Keratinocyte (primary cell): ENCODE measurements around the gene CYTH2. TPM values are rescaled to one million over a fixed set of nuclear protein-coding genes. Genes with fewer than 3 reads are reported as not detected.

Experiments used
- DNase-seq: peaks from one replicate; pipeline ENCODE4 v3.0.0-alpha.2; 2011; ENCODE audit warnings: low read depth, missing footprints, low spot score
- FAIRE-seq: peaks from 2 replicates; lab custom pipeline; 2011; peaks lifted over from hg19 to GRCh38; lab: Jason Lieb, UNC
- H2AFZ ChIP-seq: 2 replicates; pipeline ENCODE4 v1.6.0; 2012; ENCODE audit warnings: low read length, control low read depth, inconsistent platforms; ENCODE audit not compliant: control insufficient read depth
- H3K27ac ChIP-seq: 2 replicates; pipeline ENCODE4 v1.5.1; 2011; ENCODE audit warnings: low read length; ENCODE audit not compliant: control insufficient read depth, insufficient read depth
- H3K27me3 ChIP-seq: 3 replicates; pipeline ENCODE4 v1.6.0; 2011; ENCODE audit warnings: low read length; ENCODE audit not compliant: control insufficient read depth, insufficient read depth; ENCODE audit errors: extremely low read depth
- H3K36me3 ChIP-seq, 2 experiments: 2 replicates in 1 of 2; 3 replicates in 1 of 2; pipeline ENCODE4 v1.5.1; 2011; ENCODE audit warnings: low read length in 2 of 2, mild to moderate bottlenecking in 1 of 2; ENCODE audit not compliant: control insufficient read depth in 2 of 2, insufficient read depth in 2 of 2; ENCODE audit errors: extremely low read depth in 1 of 2
- H3K4me1 ChIP-seq: 3 replicates; pipeline ENCODE4 v1.5.1; 2011; ENCODE audit warnings: low read length; ENCODE audit not compliant: control insufficient read depth, insufficient read depth; ENCODE audit errors: extremely low read depth
- H3K4me2 ChIP-seq: 3 replicates; pipeline ENCODE4 v1.6.0; 2011; ENCODE audit warnings: low read depth, low read length; ENCODE audit not compliant: control insufficient read depth, insufficient read depth; ENCODE audit errors: extremely low read depth
- H3K4me3 ChIP-seq, 3 experiments: fragments of 200-600 bp in 1 of 3; sonication (generic) in 1 of 3; 2 replicates in 2 of 3; 3 replicates in 1 of 3; pipeline ENCODE4 v1.5.1; 2011 to 2016; ENCODE audit warnings: low read length in 3 of 3, mild to moderate bottlenecking in 3 of 3, control low read depth in 2 of 3, inconsistent platforms in 1 of 3, low read depth in 1 of 3, mixed read lengths in 1 of 3, mixed run types in 1 of 3, moderate library complexity in 1 of 3; ENCODE audit not compliant: control insufficient read depth in 2 of 3, insufficient read depth in 2 of 3; ENCODE audit errors: extremely low read depth in 1 of 3
- H3K79me2 ChIP-seq: 2 replicates; pipeline ENCODE4 v1.6.0; 2012; ENCODE audit warnings: low read length; ENCODE audit not compliant: control insufficient read depth, insufficient read depth
- H3K9ac ChIP-seq: 3 replicates; pipeline ENCODE4 v1.6.0; 2011; ENCODE audit warnings: low read length; ENCODE audit not compliant: control insufficient read depth, insufficient read depth; ENCODE audit errors: extremely low read depth
- H3K9me1 ChIP-seq: 3 replicates; pipeline ENCODE4 v1.6.0; 2011; ENCODE audit warnings: low read length; ENCODE audit not compliant: control insufficient read depth, insufficient read depth; ENCODE audit errors: extremely low read depth
- H3K9me3 ChIP-seq: 2 replicates; pipeline ENCODE4 v1.5.1; 2012; ENCODE audit warnings: low read depth, low read length; ENCODE audit not compliant: control insufficient read depth
- H4K20me1 ChIP-seq: 3 replicates; pipeline ENCODE4 v1.6.0; 2011; ENCODE audit warnings: low read length; ENCODE audit not compliant: control insufficient read depth, insufficient read depth; ENCODE audit errors: extremely low read depth
- EZH2 ChIP-seq: IDR thresholded peaks from one replicate; pipeline ENCODE4 v1.6.1; 2012; ENCODE audit warnings: inconsistent platforms, mild to moderate bottlenecking, low read length, moderate library complexity
- dilution Hi-C: fragments of 300-500 bp; cut with MboI; formaldehyde crosslinking; loops from one replicate; pipeline ENCODE4 v1.7.0; 2020; ENCODE audit warnings: low sequenced_read_pairs; ENCODE audit not compliant: extremely low pct_ligation_motif_present
- polyA plus RNA-seq, 5 experiments: library from polyadenylated mRNA; depleted of rRNA in 3 of 5; stranded (reverse) in 3 of 5; stranded (forward) in 1 of 5; unstranded in 1 of 5; fragments of >200 nt; gene quantifications; 1 replicate in 1 of 5; 2 replicates in 3 of 5; 3 replicates in 1 of 5; pipeline versions ENCODE4 v1.2.1 to v1.2.3, GENCODE V29; 2011 to 2012; ENCODE audit warnings: missing spikeins in 2 of 5, low read depth in 1 of 5, low replicate concordance in 1 of 5
- TF ChIP-seq, protein P1 (sequence below), 3 experiments: IDR thresholded peaks in 1 of 3; conservative IDR thresholded peaks in 1 of 3; optimal IDR thresholded peaks in 1 of 3; 2 replicates in 2 of 3; 3 replicates in 1 of 3; pipeline versions ENCODE3 to v1.5.1; 2011; ENCODE audit warnings: low read length in 3 of 3, mild to moderate bottlenecking in 3 of 3, moderate library complexity in 2 of 3, control low read depth in 1 of 3, inconsistent platforms in 1 of 3; ENCODE audit not compliant: insufficient read depth in 2 of 3; ENCODE audit errors: extremely low read depth in 1 of 3

Gene CYTH2
- polyA plus RNA-seq, 1 donor (not counting 4 experiments of a cell fraction or from before 2014, with no cell fraction given), result 27.0 TPM

DNA sequence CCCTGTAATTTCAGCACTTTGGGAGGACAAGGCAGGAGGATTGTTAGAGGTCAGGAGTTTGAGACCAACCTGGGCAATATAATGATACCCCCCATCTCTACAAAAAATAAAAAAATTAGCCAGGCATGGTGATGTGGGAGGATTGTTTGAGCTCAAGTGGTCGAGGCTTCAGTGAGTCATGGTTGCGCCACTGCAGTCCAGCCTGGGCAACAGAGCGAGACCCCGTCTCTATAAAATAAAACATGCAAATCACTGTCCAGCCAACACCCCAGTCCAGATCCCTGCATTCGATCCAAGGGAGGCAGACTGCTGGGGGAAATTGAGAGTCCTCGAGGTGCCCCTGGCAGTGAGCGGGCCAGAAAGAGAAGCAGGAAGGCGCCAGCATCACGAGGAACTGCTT lies 7.0 kb downstream of the CYTH2 start:
- Histone ChIP-seq H3K4me2 (no peak overlapping the region), H3K9me1 (no peaks in the 10 kb centered on the region), H4K20me1 (peaks cover 5% of the 10 kb centered on the region), H3K9ac (no peak overlapping the region), H3K9me3 (no peaks in the 10 kb centered on the region), H3K4me1 (peaks cover 24% of the 10 kb centered on the region), H3K4me3 (no peak overlapping the region), H3K79me2 (peaks cover 4% of the 10 kb centered on the region), H2AFZ (no peak overlapping the region), H3K36me3 (peaks cover 52 to 61% of the 10 kb centered on the region in 2 experiments), H3K27me3 (no peaks in the 10 kb centered on the region), H3K27ac (no peak overlapping the region)
- dilution Hi-C loops, result no loop called here
- no peak for DNase-seq
- TF ChIP-seq, protein P1, sequence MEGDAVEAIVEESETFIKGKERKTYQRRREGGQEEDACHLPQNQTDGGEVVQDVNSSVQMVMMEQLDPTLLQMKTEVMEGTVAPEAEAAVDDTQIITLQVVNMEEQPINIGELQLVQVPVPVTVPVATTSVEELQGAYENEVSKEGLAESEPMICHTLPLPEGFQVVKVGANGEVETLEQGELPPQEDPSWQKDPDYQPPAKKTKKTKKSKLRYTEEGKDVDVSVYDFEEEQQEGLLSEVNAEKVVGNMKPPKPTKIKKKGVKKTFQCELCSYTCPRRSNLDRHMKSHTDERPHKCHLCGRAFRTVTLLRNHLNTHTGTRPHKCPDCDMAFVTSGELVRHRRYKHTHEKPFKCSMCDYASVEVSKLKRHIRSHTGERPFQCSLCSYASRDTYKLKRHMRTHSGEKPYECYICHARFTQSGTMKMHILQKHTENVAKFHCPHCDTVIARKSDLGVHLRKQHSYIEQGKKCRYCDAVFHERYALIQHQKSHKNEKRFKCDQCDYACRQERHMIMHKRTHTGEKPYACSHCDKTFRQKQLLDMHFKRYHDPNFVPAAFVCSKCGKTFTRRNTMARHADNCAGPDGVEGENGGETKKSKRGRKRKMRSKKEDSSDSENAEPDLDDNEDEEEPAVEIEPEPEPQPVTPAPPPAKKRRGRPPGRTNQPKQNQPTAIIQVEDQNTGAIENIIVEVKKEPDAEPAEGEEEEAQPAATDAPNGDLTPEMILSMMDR (optimal IDR thresholded peaks at IDR 0.05 in 1 of 3, IDR thresholded peaks at IDR 0.05 in 1 of 3, conservative IDR thresholded peaks at IDR 0.05 in 1 of 3; ENCODE audit: extremely low read depth in 1 of 3, insufficient read depth in 2 of 3, low read length in 3 of 3), result no peak
- no peak for TF ChIP-seq EZH2
- FAIRE-seq, result no peak

DNA sequence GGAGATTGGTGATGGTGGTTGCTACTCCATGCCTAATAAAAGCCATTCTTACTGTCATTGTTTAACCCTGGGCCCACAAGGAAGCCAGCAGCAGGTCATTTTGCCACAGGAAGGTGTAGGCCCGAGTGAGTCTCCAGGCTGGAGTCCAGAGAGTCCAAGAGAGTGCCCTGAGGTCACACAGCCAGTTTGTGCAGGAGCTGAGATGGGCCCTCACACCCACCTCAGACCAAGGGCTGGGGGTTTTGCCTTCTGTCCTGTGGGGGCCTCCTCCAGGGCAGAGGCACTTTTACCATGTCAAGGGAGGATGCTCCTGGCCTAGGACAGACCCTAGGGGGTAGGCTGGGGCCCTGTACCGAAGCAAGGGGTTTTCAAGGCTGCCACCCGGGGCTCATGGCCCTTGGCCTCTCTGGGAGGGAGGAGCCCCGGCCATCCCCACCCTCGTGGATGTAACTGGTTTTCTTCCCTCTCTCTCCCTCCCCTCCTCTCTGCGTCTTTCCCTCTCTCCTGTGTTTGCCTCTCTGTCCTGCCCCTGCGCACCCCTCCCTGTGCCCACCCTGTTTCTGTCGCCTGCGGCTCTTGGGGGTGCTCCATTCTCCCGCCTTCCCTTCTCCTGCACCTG lies 8.0 kb downstream of the CYTH2 start:
- peaks cover 44 to 51% of the 10 kb centered on the region in 2 experiments for H3K36me3 ChIP-seq
- H3K9ac ChIP-seq, result no peak overlapping the region
- H3K27me3 ChIP-seq, result no peaks in the 10 kb centered on the region
- no peaks in the 10 kb centered on the region for H3K9me3 ChIP-seq
- no peak overlapping the region for H2AFZ ChIP-seq
- H4K20me1 ChIP-seq, result peaks cover 2% of the 10 kb centered on the region
- no peak overlapping the region for H3K4me2 ChIP-seq
- DNase-seq, result no peak
- no peak overlapping the region for H3K4me3 ChIP-seq
- H3K27ac ChIP-seq, result no peak overlapping the region
- no peak for FAIRE-seq
- H3K9me1 ChIP-seq, result no peaks in the 10 kb centered on the region
- no peaks in the 10 kb centered on the region for H3K79me2 ChIP-seq
- no peak for TF ChIP-seq EZH2
- TF ChIP-seq, protein P1 (optimal IDR thresholded peaks at IDR 0.05 in 1 of 3, IDR thresholded peaks at IDR 0.05 in 1 of 3, conservative IDR thresholded peaks at IDR 0.05 in 1 of 3; ENCODE audit: extremely low read depth in 1 of 3, insufficient read depth in 2 of 3, low read length in 3 of 3), result no peak
- dilution Hi-C loops, result no loop called here
- peaks cover 26% of the 10 kb centered on the region for H3K4me1 ChIP-seq
